IMR-90 (cell line): ENCODE data around the gene DPP10. TPM values are rescaled to one million over a fixed set of nuclear protein-coding genes. Genes with fewer than 3 reads are reported as not detected.

Experiments used
- ATAC-seq: fragments of 200-7000 bp; cut with Tn5 transposase; 2 replicates; pipeline ENCODE4 v1.9.1; 2020; ENCODE audit warnings: low read depth, mild to moderate bottlenecking, moderate library complexity
- BruUV-seq: library from RNA; stranded (reverse); fragments of 400-500 nt; replicated peaks from 2 replicates; lab custom pipeline; 2021; lab: Mats Ljungman, UMichigan
- CTCF ChIA-PET: fragments of 300-600 bp; formaldehyde crosslinking; extraction: SDS; loops from one replicate; lab custom pipeline; 2021; ENCODE audit warnings: antibody characterized with exemption; lab: Yijun Ruan, JAX
- POLR2A ChIA-PET: fragments of 300-600 bp; sonication (Branson Sonifier 250); formaldehyde crosslinking; loops from one replicate; lab custom pipeline; 2022; ENCODE audit warnings: antibody characterized with exemption; ENCODE audit not compliant: unreplicated experiment; lab: Charles Lee
- DNase-seq: peaks from one replicate; pipeline ENCODE4 v3.0.0; 2013
- H2AFZ ChIP-seq: replicated peaks from 2 replicates; pipeline ENCODE3; 2013; ENCODE audit warnings: low read length, mild to moderate bottlenecking; ENCODE audit not compliant: poor library complexity
- H2AK5ac ChIP-seq: 2 replicates; pipeline ENCODE4 v1.6.1; 2013; ENCODE audit warnings: low read depth, low read length, inconsistent platforms
- H2AK9ac ChIP-seq: replicated peaks from 2 replicates; pipeline ENCODE3; 2013; ENCODE audit warnings: mild to moderate bottlenecking, low read depth, low read length, moderate library complexity; ENCODE audit not compliant: poor library complexity
- H2BK120ac ChIP-seq: 2 replicates; pipeline ENCODE4 v1.6.1; 2013; ENCODE audit warnings: low read depth, low read length, inconsistent platforms
- H2BK15ac ChIP-seq: 3 replicates; pipeline ENCODE4 v1.6.1; 2013; ENCODE audit warnings: low read depth, low read length, inconsistent platforms
- H2BK20ac ChIP-seq: 2 replicates; pipeline ENCODE4 v1.6.1; 2013; ENCODE audit warnings: low read depth, mild to moderate bottlenecking, inconsistent platforms, low read length, moderate library complexity
- H2BK5ac ChIP-seq: 2 replicates; pipeline ENCODE4 v1.6.1; 2013; ENCODE audit warnings: mild to moderate bottlenecking, low read depth, low read length, inconsistent platforms; ENCODE audit not compliant: poor library complexity, severe bottlenecking
- H3K14ac ChIP-seq: replicated peaks from 2 replicates; pipeline ENCODE4 v1.6.1; 2013; ENCODE audit warnings: low read depth, low read length, inconsistent platforms
- H3K18ac ChIP-seq: 2 replicates; pipeline ENCODE4 v1.6.1; 2013; ENCODE audit warnings: low read depth, low read length, control low read depth
- H3K23ac ChIP-seq: 2 replicates; pipeline ENCODE4 v1.6.1; 2013; ENCODE audit warnings: low read depth, low read length, inconsistent platforms
- H3K27ac ChIP-seq: 2 replicates; pipeline ENCODE4 v1.5.1; 2013; ENCODE audit warnings: mild to moderate bottlenecking, control low read depth, low read length; ENCODE audit not compliant: insufficient read depth
- H3K27me3 ChIP-seq: 2 replicates; pipeline ENCODE4 v1.6.1; 2013; ENCODE audit warnings: low read length; ENCODE audit not compliant: control insufficient read depth, insufficient read depth
- H3K36me3 ChIP-seq: 2 replicates; pipeline ENCODE4 v1.6.1; 2013; ENCODE audit warnings: low read length, mixed read lengths; ENCODE audit not compliant: control insufficient read depth, insufficient read depth
- H3K4ac ChIP-seq: 2 replicates; pipeline ENCODE4 v1.6.1; 2013; ENCODE audit warnings: low read depth, low read length, inconsistent platforms
- H3K4me1 ChIP-seq: 2 replicates; pipeline ENCODE4 v1.6.1; 2013; ENCODE audit warnings: low read length, mixed read lengths; ENCODE audit not compliant: control insufficient read depth, insufficient read depth
- H3K4me2 ChIP-seq: 2 replicates; pipeline ENCODE4 v1.6.1; 2013; ENCODE audit warnings: low read depth, mild to moderate bottlenecking, control low read depth, low read length, moderate library complexity
- H3K4me3 ChIP-seq: 2 replicates; pipeline ENCODE4 v1.5.1; 2013; ENCODE audit warnings: low read depth, mild to moderate bottlenecking, control low read depth, low read length, moderate library complexity; ENCODE audit not compliant: insufficient read depth
- H3K56ac ChIP-seq: 2 replicates; pipeline ENCODE4 v1.6.1; 2013; ENCODE audit warnings: low read length, inconsistent platforms; ENCODE audit not compliant: insufficient read depth; ENCODE audit errors: extremely low read depth
- H3K79me1 ChIP-seq, 2 experiments: 2 replicates each; pipeline ENCODE4 v1.6.1; 2013; ENCODE audit warnings: low read length in 2 of 2, inconsistent platforms in 1 of 2, low read depth in 1 of 2
- H3K9ac ChIP-seq: 2 replicates; pipeline ENCODE4 v1.6.1; 2013; ENCODE audit warnings: low read depth, low read length, control low read depth
- H3K9me1 ChIP-seq: 2 replicates; pipeline ENCODE4 v1.6.1; 2013; ENCODE audit warnings: low read length, inconsistent platforms; ENCODE audit not compliant: insufficient read depth
- H3K9me3 ChIP-seq: 2 replicates; pipeline ENCODE4 v1.6.1; 2013; ENCODE audit warnings: low read length; ENCODE audit not compliant: control insufficient read depth, insufficient read depth
- H4K20me1 ChIP-seq: 2 replicates; pipeline ENCODE4 v1.6.1; 2013; ENCODE audit warnings: low read length, inconsistent platforms; ENCODE audit not compliant: insufficient read depth
- H4K5ac ChIP-seq: 2 replicates; pipeline ENCODE4 v1.6.1; 2013; ENCODE audit warnings: mild to moderate bottlenecking, low read depth, low read length, control low read depth
- H4K8ac ChIP-seq, 2 experiments: 2 replicates each; pipeline ENCODE4 v1.6.1; 2013; ENCODE audit warnings: low read depth in 2 of 2, low read length in 2 of 2, control low read depth in 1 of 2, inconsistent platforms in 1 of 2
- H4K91ac ChIP-seq: 2 replicates; pipeline ENCODE4 v1.6.1; 2013; ENCODE audit warnings: low read depth, low read length, inconsistent platforms; ENCODE audit not compliant: insufficient read depth
- BHLHE40 ChIP-seq: fragments of 150-350 bp; IDR thresholded peaks from 2 replicates; pipeline ENCODE4 v1.6.1; 2016; ENCODE audit warnings: mild to moderate bottlenecking, low read depth, low read length
- CEBPB ChIP-seq: IDR thresholded peaks from 2 replicates; pipeline ENCODE4 v1.6.1; 2012; ENCODE audit warnings: low read depth, low read length, improper control_type of control experiment
- CHD1 ChIP-seq: IDR thresholded peaks from 2 replicates; pipeline ENCODE4 v1.6.1; 2012; ENCODE audit warnings: low read depth, low read length, improper control_type of control experiment
- CTCF ChIP-seq: conservative IDR thresholded peaks from 2 replicates; pipeline ENCODE4 v1.5.1; 2012; ENCODE audit warnings: mild to moderate bottlenecking, low read depth, low read length, improper control_type of control experiment
- ELK1 ChIP-seq: fragments of 150-350 bp; IDR thresholded peaks from 2 replicates; pipeline ENCODE4 v1.6.1; 2016; ENCODE audit warnings: low read depth, mild to moderate bottlenecking, low read length, moderate library complexity, borderline replicate concordance
- FOS ChIP-seq: fragments of 150-350 bp; IDR thresholded peaks from 2 replicates; pipeline ENCODE4 v1.6.1; 2016; ENCODE audit warnings: low read depth, low read length
- MAFK ChIP-seq: IDR thresholded peaks from 2 replicates; pipeline ENCODE4 v1.6.1; 2012; ENCODE audit warnings: low read depth, low read length, improper control_type of control experiment
- MAZ ChIP-seq: IDR thresholded peaks from 2 replicates; pipeline ENCODE4 v1.6.1; 2012; ENCODE audit warnings: low read depth, mild to moderate bottlenecking, low read length, improper control_type of control experiment, moderate library complexity, borderline replicate concordance
- MXI1 ChIP-seq: IDR thresholded peaks from 2 replicates; pipeline ENCODE4 v1.6.1; 2012; ENCODE audit warnings: low read depth, mild to moderate bottlenecking, low read length, moderate library complexity, borderline replicate concordance
- NFE2L2 ChIP-seq: fragments of 150-350 bp; IDR thresholded peaks from 2 replicates; pipeline ENCODE4 v1.6.1; 2016; ENCODE audit warnings: low read depth, mild to moderate bottlenecking, low read length
- POLR2A ChIP-seq: IDR thresholded peaks from 2 replicates; pipeline ENCODE4 v1.6.1; 2012; ENCODE audit warnings: mild to moderate bottlenecking, low read depth, low read length
- RAD21 ChIP-seq: IDR thresholded peaks from 2 replicates; pipeline ENCODE4 v1.6.1; 2012; ENCODE audit warnings: low read length, improper control_type of control experiment
- RCOR1 ChIP-seq: IDR thresholded peaks from 2 replicates; pipeline ENCODE4 v1.6.1; 2012; ENCODE audit warnings: mild to moderate bottlenecking, low read length, improper control_type of control experiment; ENCODE audit not compliant: insufficient replicate concordance
- RFX5 ChIP-seq: IDR thresholded peaks from 2 replicates; pipeline ENCODE4 v1.8.0; 2012; ENCODE audit warnings: low read depth, mild to moderate bottlenecking, low read length, moderate library complexity
- SMC3 ChIP-seq: fragments of 150-350 bp; IDR thresholded peaks from 2 replicates; pipeline ENCODE4 v1.6.1; 2016; ENCODE audit warnings: low read depth, mild to moderate bottlenecking, antibody characterized with exemption, low read length, moderate library complexity
- USF2 ChIP-seq: fragments of 150-350 bp; IDR thresholded peaks from 2 replicates; pipeline ENCODE4 v1.6.1; 2017; ENCODE audit warnings: mild to moderate bottlenecking, antibody characterized with exemption, low read length, low read depth
- whole genome bisulfite sequencing, 2 experiments: methylation state at CpG; one replicate each; pipeline versions ENCODE4 v1.1.5 to v1.1.7; 2013; ENCODE audit warnings: missing lambda C conversion rate in 2 of 2; ENCODE audit not compliant: insufficient read length in 1 of 2; ENCODE audit errors: extremely low coverage in 2 of 2; 5-methylcytosine and 5-hydroxymethylcytosine counted together
- dilution Hi-C: fragments of 300-500 bp; cut with HindIII; formaldehyde crosslinking; loops from one replicate; pipeline ENCODE4 v1.14.3; 2018; ENCODE audit warnings: low sequenced_read_pairs; ENCODE audit not compliant: unreplicated experiment
- in situ Hi-C: fragments of 300-500 bp; cut with MboI; formaldehyde crosslinking; loops from 3 replicates; pipeline ENCODE4 v1.14.3; 2019; ENCODE audit warnings: low sequenced_read_pairs, inconsistent platforms, mixed read lengths
- intact Hi-C: fragments of 100-400 bp; cut with micrococcal nuclease; formaldehyde crosslinking; loops from 2 replicates; pipeline ENCODE4 v1.10.0; 2022
- polyA plus RNA-seq, 3 experiments: library from polyadenylated mRNA; depleted of rRNA; stranded (reverse); fragments of >200 nt; gene quantifications; 2 replicates each; pipeline ENCODE4 v1.2.3, GENCODE V29; 2012; ENCODE audit warnings: low replicate concordance in 1 of 3
- total RNA-seq: library from RNA; depleted of rRNA; stranded (reverse); fragments of >200 nt; gene quantifications from 2 replicates; pipeline ENCODE4 v1.2.3, GENCODE V29; 2012

The DPP10 gene
- total and polyA plus RNA-seq, 2 of the 4 experiments (the other 2 are of a cell fraction), result not detected

- H3K4me1 ChIP-seq, result no peaks in the 10 kb centered on the region
These were observed 758.9 kb downstream of the DPP10 start for GRCh38 chr2:115201386-115201785.

More at GRCh38 chr2:115201386-115201785, 758.9 kb downstream of the DPP10 start:
- no CpG with 5 or more reads among the region's 4 CpGs for WGBS, 2 experiments
- H3K23ac ChIP-seq, result no peak overlapping the region
- H3K36me3 ChIP-seq, result no peaks in the 10 kb centered on the region
- no peak overlapping the region for H2AK5ac ChIP-seq
- no peak overlapping the region for H2BK20ac ChIP-seq
- H3K9me1 ChIP-seq, result no peaks in the 10 kb centered on the region
- H3K79me1 ChIP-seq, result no peaks in the 10 kb centered on the region
- no peak overlapping the region for H4K8ac ChIP-seq
- no peak overlapping the region for H3K18ac ChIP-seq
- no peak overlapping the region for H3K4ac ChIP-seq
- no peak overlapping the region for H2BK120ac ChIP-seq
- no peak overlapping the region for H3K4me3 ChIP-seq
- ChIA-PET CTCF (no interaction called here), POLR2A (no interaction called here)
- intact Hi-C loops (no loop called here), in situ Hi-C loops (no loop called here), dilution Hi-C loops (no loop called here)
- H3K56ac ChIP-seq, result no peak overlapping the region
- no peak overlapping the region for H4K91ac ChIP-seq
- no peaks in the 10 kb centered on the region for H3K27me3 ChIP-seq
- H4K5ac ChIP-seq, result no peak overlapping the region
- no peak for ATAC-seq
- no peak for DNase-seq
- H3K27ac ChIP-seq, result no peak overlapping the region
- H2AFZ ChIP-seq, result no peak overlapping the region
- H2BK5ac ChIP-seq, result no peak overlapping the region
- no peak overlapping the region for H3K4me2 ChIP-seq
- H4K20me1 ChIP-seq, result no peaks in the 10 kb centered on the region
- no peak overlapping the region for H2AK9ac ChIP-seq
- H3K9me3 ChIP-seq, result no peaks in the 10 kb centered on the region; the same call in 1 of the 2 replicates
- no peak overlapping the region for H3K14ac ChIP-seq
- H3K9ac ChIP-seq, result no peak overlapping the region
- no TSS peak for BruUV-seq
- TF ChIP-seq CTCF (no peak), BHLHE40 (no peak), CEBPB (no peak), MAZ (no peak), POLR2A (no peak), RFX5 (no peak), ELK1 (no peak), MAFK (no peak), RCOR1 (no peak), MXI1 (no peak), NFE2L2 (no peak), SMC3 (no peak), CHD1 (no peak), FOS (no peak), RAD21 (no peak), USF2 (no peak)
- H2BK15ac ChIP-seq, result no peak overlapping the region
